Measurements from ENCODE around the gene AUP1.

DNA sequence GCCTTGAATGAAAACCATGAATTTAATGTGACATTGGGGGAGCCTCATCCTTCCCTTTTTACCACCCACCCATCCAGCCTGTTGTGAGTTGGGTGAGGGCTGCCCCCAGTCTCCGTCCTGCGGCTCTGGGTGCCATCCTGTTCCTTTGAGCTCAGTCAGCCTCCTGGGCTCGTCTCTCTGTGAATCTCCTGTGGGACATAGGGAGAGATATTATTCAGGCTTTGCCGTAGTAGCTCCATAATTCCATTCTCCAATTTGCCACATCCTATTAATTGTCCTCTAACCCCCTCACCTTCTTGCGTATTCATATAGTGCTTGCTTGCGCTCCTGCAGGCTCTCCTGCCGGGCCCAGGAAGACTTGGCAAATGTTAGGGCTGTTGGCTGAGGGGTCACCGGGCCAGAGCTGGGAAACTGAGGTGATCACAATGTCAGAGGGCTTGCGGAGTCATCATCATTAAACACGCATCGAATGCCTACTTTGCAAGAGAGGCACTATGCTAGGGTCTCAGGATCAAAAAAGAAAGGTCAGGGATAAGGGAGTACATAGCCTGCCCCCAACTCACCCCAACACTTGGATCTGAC, 2.8 kb downstream of the AUP1 start:
- TF ChIP-seq, protein P1, sequence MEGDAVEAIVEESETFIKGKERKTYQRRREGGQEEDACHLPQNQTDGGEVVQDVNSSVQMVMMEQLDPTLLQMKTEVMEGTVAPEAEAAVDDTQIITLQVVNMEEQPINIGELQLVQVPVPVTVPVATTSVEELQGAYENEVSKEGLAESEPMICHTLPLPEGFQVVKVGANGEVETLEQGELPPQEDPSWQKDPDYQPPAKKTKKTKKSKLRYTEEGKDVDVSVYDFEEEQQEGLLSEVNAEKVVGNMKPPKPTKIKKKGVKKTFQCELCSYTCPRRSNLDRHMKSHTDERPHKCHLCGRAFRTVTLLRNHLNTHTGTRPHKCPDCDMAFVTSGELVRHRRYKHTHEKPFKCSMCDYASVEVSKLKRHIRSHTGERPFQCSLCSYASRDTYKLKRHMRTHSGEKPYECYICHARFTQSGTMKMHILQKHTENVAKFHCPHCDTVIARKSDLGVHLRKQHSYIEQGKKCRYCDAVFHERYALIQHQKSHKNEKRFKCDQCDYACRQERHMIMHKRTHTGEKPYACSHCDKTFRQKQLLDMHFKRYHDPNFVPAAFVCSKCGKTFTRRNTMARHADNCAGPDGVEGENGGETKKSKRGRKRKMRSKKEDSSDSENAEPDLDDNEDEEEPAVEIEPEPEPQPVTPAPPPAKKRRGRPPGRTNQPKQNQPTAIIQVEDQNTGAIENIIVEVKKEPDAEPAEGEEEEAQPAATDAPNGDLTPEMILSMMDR (IDR thresholded peaks at IDR 0.05; ENCODE audit: low read depth, low read length, poor library complexity, severe bottlenecking), result no peak
- TF ChIP-seq EZH2phosphoT487 (IDR thresholded peaks at IDR 0.05; ENCODE audit: borderline replicate concordance, low read length), result no peak
